GM19239 (cell line): ENCODE results near the gene LCN2.

Source experiments
- DNase-seq: peaks from one replicate; pipeline ENCODE4 v3.0.0; 2011; ENCODE audit warnings: low spot score; ENCODE audit not compliant: insufficient read length
- FAIRE-seq: peaks from 2 replicates; lab custom pipeline; 2011; peaks lifted over from hg19 to GRCh38; lab: Jason Lieb, UNC

LCN2 gene

DNA sequence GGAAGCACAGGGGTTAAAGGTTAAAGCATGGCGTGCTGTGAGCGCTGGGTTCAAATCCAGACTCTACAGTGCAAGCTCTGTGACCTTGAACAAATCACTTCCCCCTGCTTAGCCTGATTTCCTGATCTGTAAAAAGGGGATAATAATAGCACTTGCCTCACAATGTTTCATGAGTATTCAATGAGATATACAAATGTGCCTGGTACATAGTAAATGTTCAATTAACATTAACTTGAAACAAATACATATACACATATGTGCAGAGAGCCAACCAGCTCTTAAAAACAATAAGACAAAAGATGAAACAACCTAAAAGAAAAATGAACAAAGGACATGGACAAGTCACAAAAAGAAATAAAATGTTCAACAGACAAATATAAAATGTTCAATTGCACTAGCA lies 38.1 kb downstream of the LCN2 start:
- DNase-seq, result no peak
- FAIRE-seq, result no peak

- no peak for FAIRE-seq
- no peak for DNase-seq
These were observed 39.0 kb downstream of the LCN2 start for GRCh38 chr9:128188209-128188608.

DNA sequence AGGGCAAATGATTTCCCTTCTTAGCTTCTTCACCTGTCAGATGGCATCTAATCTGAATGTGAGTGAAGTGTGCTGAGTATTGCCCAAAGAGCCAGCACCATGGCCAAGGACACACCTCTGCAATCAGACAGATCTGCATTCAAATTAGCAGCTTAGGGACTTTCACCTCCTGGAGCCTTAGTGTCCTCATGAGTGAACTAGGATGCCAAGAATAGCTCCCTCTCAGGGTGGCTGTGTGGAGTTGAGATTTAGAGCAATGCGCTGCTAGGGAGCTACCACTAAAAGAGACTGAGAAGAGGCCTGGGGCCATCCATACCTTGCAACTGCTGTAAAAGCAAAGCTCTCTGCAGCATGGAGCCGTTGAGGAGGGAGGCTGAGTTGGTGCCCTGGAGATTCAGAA lies 40.8 kb downstream of the LCN2 start:
- FAIRE-seq (no peak), DNase-seq (no peak)

- FAIRE-seq (no peak), DNase-seq (no peak)
These were observed 41.5 kb downstream of the LCN2 start for GRCh38 chr9:128190516-128191405.

DNA sequence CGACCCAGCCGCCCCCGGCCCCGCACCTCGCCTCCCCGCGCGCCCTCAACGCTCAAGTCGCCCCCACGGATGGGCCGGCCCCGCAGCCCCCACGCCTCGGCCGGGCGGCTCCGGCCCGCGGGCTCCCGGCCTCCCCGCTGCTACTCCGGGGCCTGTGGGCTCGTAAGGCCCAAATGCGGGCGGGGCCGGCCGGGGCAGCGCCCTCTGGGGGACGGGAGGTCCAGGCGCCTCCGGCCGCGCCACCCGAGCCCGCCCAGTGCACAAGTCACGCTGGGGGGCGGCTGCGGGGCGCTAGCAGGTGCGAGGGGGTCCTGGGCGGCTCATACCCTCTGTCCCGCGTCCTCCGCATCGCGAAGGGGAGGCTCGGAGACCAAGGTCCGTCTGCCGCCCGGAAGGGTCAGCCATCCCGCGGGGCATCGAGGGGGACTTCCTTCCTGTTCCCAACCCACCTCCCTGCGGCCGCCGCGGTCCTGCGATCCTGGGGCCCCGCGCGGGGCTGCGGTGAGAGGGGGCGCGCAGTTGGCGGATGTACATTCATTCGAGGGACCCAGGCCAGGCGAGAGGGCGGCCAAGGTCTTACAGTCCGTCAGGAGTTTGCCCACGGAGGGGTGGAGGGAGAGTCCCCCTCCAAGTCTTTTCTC lies 42.3 kb downstream of the LCN2 start, which contains the start of gene CIZ1:
Gene CIZ1, minus strand, starts transcription at position 167 of the 641 bp plus-strand sequence. CDS start 715 bp downstream, outside the sequence.
- FAIRE-seq, result no peak
- DNase-seq, result peak; percentile 97

- FAIRE-seq (no peak), DNase-seq (no peak)
These were observed 43.5 kb downstream of the LCN2 start for GRCh38 chr9:128192601-128193371.

- DNase-seq (no peak), FAIRE-seq (no peak)
These were observed 44.3 kb downstream of the LCN2 start for GRCh38 chr9:128193469-128194096.

DNA sequence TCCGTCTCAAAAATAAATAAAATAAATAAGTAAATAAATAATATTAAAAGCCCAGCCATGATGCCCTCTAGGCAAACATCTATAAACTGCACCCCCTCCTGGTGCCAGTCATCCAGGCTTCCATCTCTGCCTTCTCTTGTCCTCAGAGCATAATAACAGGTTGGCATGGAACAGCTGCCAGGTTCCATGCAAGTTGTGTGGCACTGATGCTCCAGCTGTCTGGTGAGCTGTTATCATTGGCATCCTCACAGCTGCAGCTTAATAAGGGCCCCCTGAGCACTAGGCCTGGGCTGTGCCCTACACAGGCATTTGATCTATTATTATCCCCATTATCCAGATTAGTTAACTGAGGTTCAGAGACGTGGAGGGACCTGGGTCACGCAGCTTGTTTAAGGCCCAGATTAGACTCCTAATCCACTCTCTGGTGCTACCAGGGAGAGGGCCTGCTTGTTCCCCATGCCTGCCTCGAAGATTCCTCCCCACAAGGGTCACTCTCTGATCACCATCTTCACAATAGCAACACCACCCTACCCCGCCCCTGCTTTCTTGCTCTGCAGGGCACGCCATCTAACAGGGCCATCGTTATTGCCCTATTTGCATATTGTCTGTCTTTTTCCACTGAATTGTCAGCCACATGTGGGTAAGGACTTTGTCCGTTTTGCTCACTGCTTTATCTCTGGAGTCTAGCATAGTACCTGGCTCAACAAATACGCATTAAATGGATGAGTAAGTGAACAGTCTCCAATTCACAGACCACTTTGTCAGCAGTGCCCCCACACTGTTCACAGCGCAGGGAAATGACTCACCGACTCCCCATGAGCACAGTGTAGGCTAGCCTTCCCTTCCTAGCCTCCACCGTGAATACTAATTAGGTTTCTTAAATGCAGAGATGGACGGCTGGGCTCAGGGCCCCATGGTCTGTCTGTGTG lies 52.5 kb downstream of the LCN2 start:
- DNase-seq (no peak), FAIRE-seq (no peak)

- FAIRE-seq, result no peak
- no peak for DNase-seq
These were observed 53.4 kb downstream of the LCN2 start for GRCh38 chr9:128202648-128203023.
